DND-41 (cell line): ENCODE results near the gene GOLGA8M.
"Not testable (repeated sequence)": the region's sequence is repeated elsewhere in the genome, so short reads cannot be mapped to it uniquely, and the experiment has no call there.

Experiments used
- ATAC-seq: fragments of 200-7000 bp; cut with Tn5 transposase; 3 replicates; pipeline ENCODE4 v1.9.1; 2021; ENCODE audit warnings: low read depth; ENCODE audit not compliant: insufficient read depth
- DNase-seq: peaks from one replicate; pipeline ENCODE4 v3.0.0-alpha.2; 2020
- H2AFZ ChIP-seq: 2 replicates; pipeline ENCODE4 v1.6.0; 2012; ENCODE audit warnings: low read depth, low read length
- H3K27ac ChIP-seq: 2 replicates; pipeline ENCODE4 v1.5.1; 2012; ENCODE audit warnings: low read length, inconsistent platforms
- H3K27me3 ChIP-seq: fragments of 200-600 bp; sonication (generic); 2 replicates; pipeline ENCODE4 v1.6.0; 2012; ENCODE audit warnings: low read length, mild to moderate bottlenecking, inconsistent platforms; ENCODE audit not compliant: insufficient read depth, poor library complexity
- H3K36me3 ChIP-seq: 2 replicates; pipeline ENCODE4 v1.5.1; 2012; ENCODE audit warnings: low read length, inconsistent platforms; ENCODE audit not compliant: insufficient read depth
- H3K4me1 ChIP-seq: 2 replicates; pipeline ENCODE4 v1.5.1; 2012; ENCODE audit warnings: mild to moderate bottlenecking, low read length; ENCODE audit not compliant: insufficient read depth
- H3K4me2 ChIP-seq: 2 replicates; pipeline ENCODE4 v1.6.0; 2012; ENCODE audit warnings: mild to moderate bottlenecking, moderate library complexity, low read length, inconsistent platforms; ENCODE audit not compliant: insufficient read depth
- H3K4me3 ChIP-seq, 2 experiments: fragments of 200-600 bp in 1 of 2; shearing (Covaris generic) in 1 of 2; 2 replicates each; pipeline ENCODE4 v1.5.1; 2012 to 2016; ENCODE audit warnings: inconsistent platforms in 2 of 2, low read length in 2 of 2, mild to moderate bottlenecking in 2 of 2, low read depth in 1 of 2, moderate library complexity in 1 of 2
- H3K79me2 ChIP-seq: 2 replicates; pipeline ENCODE4 v1.6.0; 2012; ENCODE audit warnings: low read length, inconsistent platforms; ENCODE audit not compliant: insufficient read depth
- H3K9ac ChIP-seq: 2 replicates; pipeline ENCODE4 v1.6.0; 2012; ENCODE audit warnings: low read depth, mild to moderate bottlenecking, inconsistent platforms, low read length, moderate library complexity
- H3K9me3 ChIP-seq: 2 replicates; pipeline ENCODE4 v1.5.1; 2012; ENCODE audit warnings: low read length, moderate library complexity, mild to moderate bottlenecking, inconsistent platforms; ENCODE audit not compliant: insufficient read depth, severe bottlenecking
- H4K20me1 ChIP-seq: 2 replicates; pipeline ENCODE4 v1.6.0; 2012; ENCODE audit warnings: low read length; ENCODE audit not compliant: insufficient read depth

GOLGA8M gene

GRCh38 chr15:28660750-28661149, 51.5 kb downstream of the GOLGA8M start:
- H3K4me1 ChIP-seq, H3K27ac ChIP-seq, H3K36me3 ChIP-seq, H3K4me2 ChIP-seq, H3K79me2 ChIP-seq, ATAC-seq, H2AFZ ChIP-seq, H3K4me3 ChIP-seq, H3K27me3 ChIP-seq, H3K9me3 ChIP-seq, H3K9ac ChIP-seq, H4K20me1 ChIP-seq, DNase-seq: not testable (repeated sequence)

DNA sequence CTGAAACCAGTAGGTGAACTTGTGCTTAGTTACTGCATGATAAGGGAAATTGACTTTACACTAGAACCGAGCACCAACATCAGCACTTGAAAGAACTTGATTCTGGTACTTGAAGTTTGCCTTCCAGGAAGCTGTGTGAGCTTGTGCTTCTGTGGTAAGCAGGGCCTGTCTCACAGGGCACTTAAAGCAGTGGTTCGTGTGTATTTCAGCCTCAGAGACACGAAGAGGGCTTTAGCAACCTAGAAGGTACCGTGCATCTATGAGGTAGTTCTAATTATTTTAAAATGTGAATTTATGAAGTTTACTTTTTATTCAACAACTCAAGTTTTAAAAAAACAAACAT, 56.2 kb downstream of the GOLGA8M start:
- not testable (repeated sequence) for H3K79me2 ChIP-seq, ATAC-seq, H3K27ac ChIP-seq, DNase-seq, H3K4me3 ChIP-seq, H3K27me3 ChIP-seq, H3K9me3 ChIP-seq, H3K36me3 ChIP-seq, H3K9ac ChIP-seq, H3K4me1 ChIP-seq, H4K20me1 ChIP-seq, H3K4me2 ChIP-seq, H2AFZ ChIP-seq

- H3K4me2 ChIP-seq, H2AFZ ChIP-seq, H3K9me3 ChIP-seq, DNase-seq, H3K4me1 ChIP-seq, H3K9ac ChIP-seq, H3K36me3 ChIP-seq, H3K79me2 ChIP-seq, H4K20me1 ChIP-seq, H3K27me3 ChIP-seq, H3K4me3 ChIP-seq, H3K27ac ChIP-seq, ATAC-seq: not testable (repeated sequence)
Measured at GRCh38 chr15:28655329-28656017, 56.7 kb downstream of the GOLGA8M start.

GRCh38 chr15:28654194-28654593, 58.0 kb downstream of the GOLGA8M start:
- H4K20me1 ChIP-seq, ATAC-seq, DNase-seq, H3K9ac ChIP-seq, H2AFZ ChIP-seq, H3K27me3 ChIP-seq, H3K4me3 ChIP-seq, H3K4me2 ChIP-seq, H3K79me2 ChIP-seq, H3K36me3 ChIP-seq, H3K4me1 ChIP-seq, H3K9me3 ChIP-seq, H3K27ac ChIP-seq: not testable (repeated sequence)

GRCh38 chr15:28652538-28652937, 59.7 kb downstream of the GOLGA8M start:
- DNase-seq, H3K27me3 ChIP-seq, ATAC-seq, H3K4me2 ChIP-seq, H3K4me3 ChIP-seq, H2AFZ ChIP-seq, H3K9me3 ChIP-seq, H3K9ac ChIP-seq, H3K27ac ChIP-seq, H4K20me1 ChIP-seq, H3K79me2 ChIP-seq, H3K4me1 ChIP-seq, H3K36me3 ChIP-seq: not testable (repeated sequence)
